GM19240 (cell line): Measurements from ENCODE around the gene MADD.
"Not testable (repeated sequence)": the region's sequence is repeated elsewhere in the genome, so short reads cannot be mapped to it uniquely, and the experiment has no call there.

Experiments
- DNase-seq: peaks from one replicate; pipeline ENCODE4 v3.0.0; 2011; ENCODE audit warnings: low spot score; ENCODE audit not compliant: insufficient read length

MADD gene

DNA sequence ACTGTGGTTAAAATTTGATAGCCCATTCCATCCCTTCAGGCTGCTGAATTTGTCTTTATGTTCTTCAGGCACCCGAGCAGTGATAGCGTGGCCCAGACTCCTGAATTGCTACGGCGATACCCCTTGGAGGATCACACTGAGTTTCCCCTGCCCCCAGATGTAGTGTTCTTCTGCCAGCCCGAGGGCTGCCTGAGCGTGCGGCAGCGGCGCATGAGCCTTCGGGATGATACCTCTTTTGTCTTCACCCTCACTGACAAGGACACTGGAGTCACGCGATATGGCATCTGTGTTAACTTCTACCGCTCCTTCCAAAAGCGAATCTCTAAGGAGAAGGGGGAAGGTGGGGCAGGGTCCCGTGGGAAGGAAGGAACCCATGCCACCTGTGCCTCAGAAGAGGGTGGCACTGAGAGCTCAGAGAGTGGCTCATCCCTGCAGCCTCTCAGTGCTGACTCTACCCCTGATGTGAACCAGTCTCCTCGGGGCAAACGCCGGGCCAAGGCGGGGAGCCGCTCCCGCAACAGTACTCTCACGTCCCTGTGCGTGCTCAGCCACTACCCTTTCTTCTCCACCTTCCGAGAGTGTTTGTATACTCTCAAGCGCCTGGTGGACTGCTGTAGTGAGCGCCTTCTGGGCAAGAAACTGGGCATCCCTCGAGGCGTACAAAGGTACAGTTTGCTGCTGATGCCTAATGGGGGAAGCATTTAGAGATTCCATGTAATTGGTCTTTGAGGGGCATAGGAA lies 4.7 kb downstream of the MADD start:
- no peak for DNase-seq

GRCh38 chr11:47276923-47277322 lies 7.0 kb downstream of the MADD start:
- no peak for DNase-seq

GRCh38 chr11:47278058-47278457 lies 8.1 kb downstream of the MADD start:
- DNase-seq: no peak

DNA sequence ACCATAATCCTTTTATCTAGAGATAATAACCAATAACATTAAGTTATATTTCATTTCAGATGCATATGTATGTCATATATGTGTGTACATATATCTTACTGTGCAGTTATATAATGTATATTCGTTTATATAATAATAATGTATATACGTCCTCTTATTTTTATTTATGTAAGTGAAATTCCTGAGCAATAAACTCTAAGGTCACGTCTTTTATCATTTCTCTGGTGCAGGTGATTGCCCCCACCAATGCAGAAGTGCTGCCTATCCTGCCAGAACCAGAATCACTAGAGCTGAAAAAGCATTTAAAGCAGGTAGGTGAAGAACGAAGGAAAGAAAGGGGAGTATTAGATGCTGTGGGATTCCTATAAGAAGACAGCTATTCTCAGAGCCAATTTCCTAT lies 8.8 kb downstream of the MADD start:
- DNase-seq: no peak

DNA sequence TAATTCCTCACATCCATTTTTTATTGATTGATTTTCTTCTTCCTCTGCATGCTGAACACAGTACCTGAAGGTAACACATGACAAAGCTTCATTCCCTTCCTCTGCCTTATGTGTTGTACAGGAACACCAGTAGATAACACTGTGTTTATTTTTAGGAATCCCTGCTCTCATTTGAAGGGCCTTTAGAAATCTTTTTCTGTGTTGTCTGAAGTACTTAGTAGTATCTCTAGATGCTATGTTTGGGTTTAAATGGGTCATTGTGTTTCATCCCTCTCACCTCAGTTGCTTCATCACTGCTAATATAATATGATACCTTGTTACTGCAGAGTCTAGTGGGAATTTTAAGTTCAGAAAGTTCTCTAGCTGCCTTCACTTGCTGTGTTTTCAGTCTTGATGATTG lies 10.2 kb downstream of the MADD start:
- no peak for DNase-seq

DNA sequence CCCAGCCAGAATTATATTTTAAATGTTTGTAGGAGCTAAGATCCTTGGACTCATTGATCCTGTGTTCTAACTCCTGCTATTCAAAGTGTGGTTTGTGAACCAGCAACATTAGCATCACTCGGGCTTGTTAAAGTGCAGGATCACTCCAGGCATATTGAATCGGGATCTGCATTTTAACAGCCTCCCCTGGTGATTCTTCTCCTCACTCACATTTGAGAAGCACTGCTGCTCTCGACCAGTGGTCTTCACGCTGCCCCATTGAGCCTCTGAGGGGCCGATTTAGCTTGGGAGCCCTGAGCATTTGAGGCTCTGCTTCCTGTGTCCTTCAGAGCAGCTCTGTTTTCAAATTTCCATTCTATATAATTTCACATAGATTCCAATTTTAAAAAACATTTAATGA lies 10.9 kb downstream of the MADD start:
- no peak for DNase-seq

DNA sequence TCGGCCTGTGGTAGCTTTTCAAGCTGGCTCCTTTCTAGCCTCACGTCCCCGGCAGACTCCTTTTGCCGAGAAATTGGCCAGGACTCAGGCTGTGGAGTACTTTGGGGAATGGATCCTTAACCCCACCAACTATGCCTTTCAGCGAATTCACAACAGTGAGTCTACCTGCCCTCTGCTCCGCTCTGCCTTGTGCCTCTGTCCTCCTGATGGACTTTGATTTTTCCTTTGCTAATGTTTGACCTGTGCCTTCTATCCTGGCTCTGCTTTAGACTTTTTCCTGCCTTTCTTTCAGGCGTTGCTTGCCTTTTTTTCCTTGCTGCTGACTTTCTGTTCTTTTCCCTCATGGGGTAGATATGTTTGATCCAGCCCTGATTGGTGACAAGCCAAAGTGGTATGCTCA lies 12.5 kb downstream of the MADD start:
- DNase-seq: no peak

DNA sequence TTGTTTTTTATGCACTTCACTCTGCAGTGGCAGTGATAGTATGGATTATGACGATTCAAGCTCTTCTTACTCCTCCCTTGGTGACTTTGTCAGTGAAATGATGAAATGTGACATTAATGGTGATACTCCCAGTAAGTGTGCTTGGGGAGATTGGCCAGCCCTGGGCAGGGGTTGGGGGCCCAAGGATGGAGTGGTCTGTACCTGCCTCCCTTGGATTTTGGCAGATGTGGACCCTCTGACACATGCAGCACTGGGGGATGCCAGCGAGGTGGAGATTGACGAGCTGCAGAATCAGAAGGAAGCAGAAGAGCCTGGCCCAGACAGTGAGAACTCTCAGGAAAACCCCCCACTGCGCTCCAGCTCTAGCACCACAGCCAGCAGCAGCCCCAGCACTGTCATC lies 14.2 kb downstream of the MADD start:
- no peak for DNase-seq

DNA sequence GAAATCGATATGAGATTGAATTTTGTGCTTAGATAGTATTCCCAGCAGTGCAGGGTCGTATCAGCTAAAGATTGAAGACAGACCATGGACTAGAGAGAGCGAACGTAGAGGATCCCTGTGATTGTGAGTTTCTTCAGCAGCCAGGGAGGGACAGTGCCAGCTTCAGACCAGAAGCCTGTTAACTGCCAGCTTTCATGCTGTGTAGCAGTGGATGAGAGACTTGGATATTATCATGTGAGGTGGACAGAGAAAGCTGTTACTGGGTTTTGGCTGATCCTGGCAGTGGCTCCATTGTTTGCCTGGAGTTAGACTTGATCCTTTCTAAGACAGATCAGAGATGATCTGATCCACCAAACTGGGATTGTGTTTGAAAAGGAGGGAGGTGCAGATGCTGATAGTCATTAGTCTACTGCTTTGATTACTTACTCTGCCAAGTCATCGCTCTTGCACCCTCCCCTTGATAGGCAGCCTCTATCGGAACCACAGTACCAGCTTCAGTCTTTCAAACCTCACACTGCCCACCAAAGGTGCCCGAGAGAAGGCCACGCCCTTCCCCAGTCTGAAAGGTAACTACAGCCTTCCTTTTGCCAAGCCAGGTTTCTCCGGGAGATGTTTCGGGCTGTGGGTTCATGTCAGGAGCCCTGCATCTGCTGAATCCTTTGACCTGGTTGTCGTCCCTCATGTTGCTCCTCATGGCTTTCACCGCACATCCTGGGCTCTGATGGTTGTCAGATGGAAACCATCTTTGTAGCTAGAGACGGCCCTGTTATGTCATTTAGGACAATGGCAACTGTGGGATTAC lies 16.2 kb downstream of the MADD start:
- no peak for DNase-seq

- no peak for DNase-seq
Observed at GRCh38 chr11:47288066-47288465, 18.1 kb downstream of the MADD start.

- no peak for DNase-seq
Observed at GRCh38 chr11:47289856-47290255, 19.9 kb downstream of the MADD start.

DNA sequence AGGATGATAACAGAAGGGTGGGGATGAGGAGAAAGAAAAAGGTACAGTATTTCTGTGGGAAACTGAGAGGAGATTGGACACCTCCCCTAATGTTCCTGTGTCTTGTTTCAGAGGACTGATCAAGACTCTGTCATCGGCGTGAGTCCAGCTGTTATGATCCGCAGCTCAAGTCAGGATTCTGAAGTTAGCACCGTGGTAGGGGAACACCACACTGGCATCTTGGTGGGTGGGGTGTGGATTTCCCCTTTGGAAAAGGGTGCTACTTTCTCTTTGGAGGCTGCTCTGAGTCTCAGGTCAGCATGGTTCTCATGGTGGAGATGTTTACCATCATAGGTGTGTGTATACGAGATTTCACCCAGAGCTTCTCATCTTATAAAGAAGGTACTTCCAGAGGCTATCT lies 25.5 kb downstream of the MADD start:
- DNase-seq: no peak

DNA sequence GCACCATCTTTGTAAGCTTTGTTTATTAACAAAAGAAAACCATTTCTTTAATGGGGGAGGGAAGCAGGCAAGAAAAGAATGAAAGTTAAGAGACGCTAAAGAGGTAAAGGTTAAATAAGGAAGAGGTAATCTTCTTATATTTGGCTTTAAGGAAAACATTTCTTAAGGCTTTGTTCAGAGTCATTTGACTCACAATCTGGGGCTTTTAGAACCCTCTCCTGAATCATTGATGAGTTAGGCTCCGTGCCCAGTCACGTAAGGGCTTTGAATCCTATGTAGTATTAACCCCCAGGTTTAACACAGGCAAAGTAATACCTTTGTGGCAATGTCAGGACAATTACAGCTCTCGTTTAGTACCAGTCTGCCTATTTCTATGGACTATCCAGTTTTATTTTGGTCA lies 26.1 kb downstream of the MADD start:
- DNase-seq: no peak

DNA sequence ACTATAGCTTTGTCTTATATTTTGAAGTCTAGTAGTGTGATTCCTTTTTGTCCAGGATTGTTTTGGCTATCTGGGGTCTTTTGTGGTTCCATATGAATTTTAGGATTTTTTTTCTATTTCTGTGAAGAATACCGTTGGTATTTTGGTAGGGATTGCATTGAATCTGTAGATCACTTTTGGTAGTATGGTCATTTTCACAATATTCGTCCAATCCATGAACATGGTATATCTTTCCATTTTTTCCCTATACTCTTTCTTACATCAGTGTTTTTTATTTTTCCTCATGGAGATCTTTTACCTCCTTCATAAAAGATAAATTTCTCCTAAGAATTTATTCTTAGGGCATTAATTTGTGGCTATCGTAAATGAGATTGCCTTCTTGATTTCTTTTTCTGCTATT lies 29.1 kb downstream of the MADD start:
- DNase-seq: no peak

- DNase-seq: no peak
Observed at GRCh38 chr11:47302853-47303252, 32.9 kb downstream of the MADD start.

- DNase-seq: no peak
Observed at GRCh38 chr11:47305734-47306483, 36.0 kb downstream of the MADD start.

- no peak for DNase-seq
Observed at GRCh38 chr11:47306484-47306844, 36.5 kb downstream of the MADD start.

GRCh38 chr11:47308050-47308823 lies 38.3 kb downstream of the MADD start:
- no peak for DNase-seq

- DNase-seq: no peak
Observed at GRCh38 chr11:47314992-47315391, 45.1 kb downstream of the MADD start.

DNA sequence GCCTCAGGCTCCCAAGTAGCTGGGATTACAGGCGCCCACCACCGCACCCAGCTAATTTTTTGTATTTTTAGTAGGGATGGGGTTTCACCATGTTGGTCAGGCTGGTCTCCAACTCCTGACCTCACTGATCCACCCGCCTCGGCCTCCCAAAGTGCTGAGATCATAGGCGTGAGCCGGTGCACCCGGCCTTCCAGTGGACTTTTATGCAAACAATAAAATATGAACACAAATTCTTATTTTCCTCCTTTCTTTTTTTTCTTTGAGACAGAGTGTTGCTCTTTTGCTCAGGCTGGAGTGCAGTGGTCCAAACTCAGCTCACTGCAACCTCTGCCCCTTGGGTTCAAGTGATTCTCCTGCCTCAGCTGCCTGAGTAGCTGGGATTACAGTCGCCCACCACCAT lies 46.6 kb downstream of the MADD start:
- DNase-seq: not testable (repeated sequence)

GRCh38 chr11:47317064-47317828 lies 47.3 kb downstream of the MADD start:
- DNase-seq: no peak
